SK-N-SH treated with all-trans-retinoic acid at 6 μM for 48 hours (cell line): ENCODE data around the gene ANO6.

Source experiments
- ARNTL ChIP-seq: fragments of 450-650 bp; formaldehyde crosslinking; IDR thresholded peaks from 2 replicates; pipeline ENCODE4 v1.5.0; 2020; ENCODE audit warnings: low read depth, mild to moderate bottlenecking, moderate library complexity, borderline replicate concordance
- CSDC2 ChIP-seq: fragments of 250-450 bp; sonication (Bioruptor Pico); IDR thresholded peaks from 2 replicates; pipeline ENCODE4 v1.5.0; 2020; ENCODE audit warnings: mild to moderate bottlenecking, moderate library complexity
- PATZ1 ChIP-seq: fragments of 250-450 bp; sonication (Bioruptor Pico); IDR thresholded peaks from 2 replicates; pipeline ENCODE4 v1.8.0; 2020; ENCODE audit warnings: mild to moderate bottlenecking, moderate library complexity, borderline replicate concordance
- PPARA ChIP-seq: fragments of 250-450 bp; sonication (Bioruptor Pico); IDR thresholded peaks from 2 replicates; pipeline ENCODE4 v1.5.0; 2020; ENCODE audit warnings: mild to moderate bottlenecking, borderline replicate concordance
- TOX ChIP-seq: fragments of 250-450 bp; sonication (Bioruptor Pico); IDR thresholded peaks from 2 replicates; pipeline ENCODE4 v1.8.0; 2021; ENCODE audit warnings: mild to moderate bottlenecking, moderate library complexity, borderline replicate concordance
- ZC3H10 ChIP-seq: fragments of 250-450 bp; sonication (Bioruptor Pico); IDR thresholded peaks from 2 replicates; pipeline ENCODE4 v1.5.1; 2021; ENCODE audit warnings: mild to moderate bottlenecking, moderate library complexity
- ZFP30 ChIP-seq: fragments of 450-650 bp; formaldehyde crosslinking; IDR thresholded peaks from 2 replicates; pipeline ENCODE4 v1.5.0; 2022; ENCODE audit warnings: mild to moderate bottlenecking, moderate library complexity
- ZNF565 ChIP-seq: fragments of 450-650 bp; formaldehyde crosslinking; conservative IDR thresholded peaks from 2 replicates; pipeline ENCODE4 v1.5.0; 2020; ENCODE audit warnings: low read depth, mild to moderate bottlenecking, moderate library complexity

- TF ChIP-seq PATZ1 (CRISPR knock-in tag) (no peak), CSDC2 (no peak), PPARA (no peak), ZNF565 (CRISPR knock-in tag) (no peak), ZFP30 (CRISPR knock-in tag) (no peak), ZC3H10 (CRISPR knock-in tag) (no peak), ARNTL (no peak), TOX (CRISPR knock-in tag) (no peak)
Measured at GRCh38 chr12:45259675-45260074, 43.8 kb downstream of the ANO6 start.
